ENCODE data around the gene ANAPC16.
"Not testable (repeated sequence)": the region's sequence is repeated elsewhere in the genome, so short reads cannot be mapped to it uniquely, and the experiment has no call there.

Gene ANAPC16

GRCh38 chr10:72211832-72212231 lies 4.0 kb upstream of the ANAPC16 start:
- DNase-seq (ENCODE audit: low spot score): not testable (repeated sequence)

- DNase-seq (ENCODE audit: low spot score): no peak
Measured at GRCh38 chr10:72218325-72218724, 2.5 kb downstream of the ANAPC16 start.

- no peak for DNase-seq (ENCODE audit: low spot score)
Measured at GRCh38 chr10:72218726-72219125, 2.9 kb downstream of the ANAPC16 start.

- DNase-seq (ENCODE audit: low spot score): no peak
Measured at GRCh38 chr10:72219235-72219814, 3.5 kb downstream of the ANAPC16 start.

- no peak for DNase-seq (ENCODE audit: low spot score)
Measured at GRCh38 chr10:72220637-72221036, 4.8 kb downstream of the ANAPC16 start.

- no peak for DNase-seq (ENCODE audit: low spot score)
Measured at GRCh38 chr10:72221278-72221677, 5.5 kb downstream of the ANAPC16 start.

- no peak for DNase-seq (ENCODE audit: low spot score)
Measured at GRCh38 chr10:72223743-72224101, 7.9 kb downstream of the ANAPC16 start.

- DNase-seq (ENCODE audit: low spot score): not testable (repeated sequence)
Measured at GRCh38 chr10:72224191-72224590, 8.4 kb downstream of the ANAPC16 start.

- no peak for DNase-seq (ENCODE audit: low spot score)
Measured at GRCh38 chr10:72226418-72227027, 10.7 kb downstream of the ANAPC16 start.

GRCh38 chr10:72227826-72228225 lies 12.0 kb downstream of the ANAPC16 start:
- no peak for DNase-seq (ENCODE audit: low spot score)

GRCh38 chr10:72228318-72228751 lies 12.5 kb downstream of the ANAPC16 start:
- DNase-seq (ENCODE audit: low spot score): no peak

- no peak for DNase-seq (ENCODE audit: low spot score)
Measured at GRCh38 chr10:72229261-72230251, 13.7 kb downstream of the ANAPC16 start.

- DNase-seq (ENCODE audit: low spot score): no peak
Measured at GRCh38 chr10:72233621-72234020, 17.8 kb downstream of the ANAPC16 start.

GRCh38 chr10:72234560-72235095 lies 18.8 kb downstream of the ANAPC16 start:
- no peak for DNase-seq (ENCODE audit: low spot score)

GRCh38 chr10:72235544-72236279 lies 19.9 kb downstream of the ANAPC16 start:
- DNase-seq (ENCODE audit: low spot score): no peak

GRCh38 chr10:72238392-72239175 lies 22.8 kb downstream of the ANAPC16 start:
- DNase-seq (ENCODE audit: low spot score): no peak

GRCh38 chr10:72239409-72239808 lies 23.6 kb downstream of the ANAPC16 start:
- no peak for DNase-seq (ENCODE audit: low spot score)

- no peak for DNase-seq (ENCODE audit: low spot score)
Measured at GRCh38 chr10:72240371-72240770, 24.6 kb downstream of the ANAPC16 start.

- no peak for DNase-seq (ENCODE audit: low spot score)
Measured at GRCh38 chr10:72241691-72242252, 26.0 kb downstream of the ANAPC16 start.

- DNase-seq (ENCODE audit: low spot score): no peak
Measured at GRCh38 chr10:72242675-72243074, 26.9 kb downstream of the ANAPC16 start.

All from AG08396 (cell line).